ENCODE measurements around the gene RAB7A.
"Not testable (repeated sequence)": the region's sequence is repeated elsewhere in the genome, so short reads cannot be mapped to it uniquely, and the experiment has no call there.

The RAB7A gene

DNA sequence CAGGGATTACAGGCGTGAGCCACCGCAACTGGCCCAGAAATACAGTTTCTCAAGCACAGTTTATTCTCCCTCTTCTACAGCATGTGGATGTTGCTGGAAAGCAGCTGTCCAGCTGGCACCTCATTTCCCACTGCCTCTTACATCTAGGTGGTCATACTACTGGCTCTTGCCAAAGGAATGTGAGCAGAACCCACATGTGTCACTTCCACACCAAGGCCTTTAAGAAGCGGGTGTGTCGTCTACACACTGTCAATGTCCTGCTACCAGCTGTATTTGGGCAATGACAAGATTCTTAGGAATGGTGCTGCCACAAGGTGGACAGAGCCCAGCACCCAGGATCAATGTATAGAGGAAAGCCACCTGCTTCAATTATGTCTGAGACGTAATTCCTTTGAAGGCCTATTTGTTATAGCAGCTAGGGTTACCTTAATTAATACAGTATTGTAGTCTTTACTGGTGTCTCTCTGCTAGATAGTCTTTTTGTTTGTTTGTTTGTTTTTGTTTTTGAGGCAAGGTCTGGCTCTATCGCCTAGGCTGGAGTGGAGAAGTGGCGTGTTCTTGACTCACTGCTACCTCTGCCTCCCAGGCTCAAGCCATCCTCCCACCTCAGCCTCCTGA lies 15.1 kb upstream of the RAB7A start:
- in situ Hi-C loops (cut with HindIII; ENCODE audit: low sequenced_read_pairs): no loop called here

DNA sequence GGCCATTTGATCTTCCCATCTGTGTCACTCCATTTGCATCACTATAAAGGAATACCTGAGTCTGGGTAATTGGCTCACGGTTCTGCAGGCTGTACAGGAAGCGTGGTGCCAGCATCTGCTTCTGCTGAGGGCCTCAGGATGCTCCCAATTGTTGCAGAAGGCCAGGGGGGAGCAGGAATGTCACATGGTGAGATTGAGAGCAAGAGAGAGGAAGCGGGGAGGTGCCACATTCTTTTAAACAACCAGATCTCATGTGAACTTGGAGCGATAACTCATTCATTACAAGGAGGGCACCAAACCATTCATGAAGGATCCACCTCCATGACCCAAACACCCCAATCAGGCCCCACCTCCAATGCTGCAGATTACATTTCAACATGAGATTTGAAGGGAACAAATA lies 13.1 kb upstream of the RAB7A start:
- in situ Hi-C loops (cut with HindIII; ENCODE audit: low sequenced_read_pairs): no loop called here

DNA sequence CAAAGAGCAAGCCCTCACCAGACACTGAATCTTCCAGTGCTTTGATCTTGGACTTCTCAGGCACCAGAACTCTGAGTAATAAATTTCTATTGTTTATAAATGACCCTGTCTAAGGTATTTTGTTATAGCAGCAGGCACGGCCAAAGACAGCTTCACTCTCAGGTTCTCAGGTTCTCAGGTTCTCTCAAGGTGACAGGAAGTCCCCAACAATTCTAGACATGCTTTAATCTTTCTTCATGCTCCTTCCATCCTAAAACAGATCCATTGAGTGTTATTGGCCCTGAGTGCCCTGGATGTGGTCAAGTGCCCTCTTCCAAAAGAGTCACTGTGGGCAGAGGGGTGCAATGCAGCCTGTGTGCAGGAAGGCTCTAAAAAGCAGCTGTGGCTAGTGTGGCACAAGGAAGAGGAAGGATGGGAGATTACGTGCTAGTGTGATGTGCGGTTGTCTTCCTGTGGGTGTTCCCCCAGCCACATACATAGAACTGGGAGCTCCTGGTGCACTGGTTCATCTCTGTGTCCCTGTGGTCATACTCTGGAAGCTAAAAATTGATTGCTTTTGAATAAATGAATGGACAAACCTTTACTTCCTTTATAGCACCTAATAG lies 11.0 kb upstream of the RAB7A start:
- in situ Hi-C loops (cut with HindIII; ENCODE audit: low sequenced_read_pairs): no loop called here

DNA sequence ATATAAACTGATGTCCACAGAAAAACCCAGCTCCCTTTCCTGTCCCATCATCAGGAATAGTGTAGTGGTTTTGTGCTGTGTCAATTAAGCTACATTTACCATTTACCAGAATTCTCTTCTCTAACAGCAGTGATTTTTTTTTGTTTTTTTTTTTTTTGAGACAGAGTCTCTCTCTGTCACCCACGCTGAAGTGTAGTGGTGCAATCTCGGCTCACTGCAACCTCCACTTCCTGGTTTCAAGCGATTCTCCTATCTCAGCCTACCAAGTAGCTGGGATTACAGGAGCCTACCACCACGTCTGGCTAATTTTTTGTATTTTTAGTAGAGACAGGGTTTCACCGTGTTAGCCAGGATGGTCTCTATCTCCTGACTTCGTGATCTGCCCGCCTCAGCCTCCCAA lies 7.1 kb upstream of the RAB7A start:
- in situ Hi-C loops (cut with HindIII; ENCODE audit: low sequenced_read_pairs): not testable (repeated sequence)

DNA sequence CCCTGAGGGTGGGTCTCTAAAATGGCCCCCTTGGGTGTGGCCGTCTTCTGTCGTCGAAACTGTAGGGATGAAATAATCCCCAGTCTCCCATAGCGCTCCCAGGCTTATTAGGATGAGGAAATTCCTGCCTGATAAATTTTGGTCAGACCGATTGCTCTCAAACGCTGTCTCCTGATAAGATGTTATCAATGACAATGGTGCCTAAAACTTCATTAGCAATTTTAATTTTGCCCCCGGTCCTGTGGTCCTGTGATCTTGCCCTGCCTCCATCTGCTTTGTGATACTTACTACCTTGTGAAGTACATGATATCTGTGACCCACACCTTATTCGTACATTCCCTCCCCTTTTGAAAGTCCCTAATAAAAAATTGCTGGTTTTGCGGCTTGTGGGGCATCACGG lies 5.1 kb upstream of the RAB7A start:
- in situ Hi-C loops (cut with HindIII; ENCODE audit: low sequenced_read_pairs): no loop called here

DNA sequence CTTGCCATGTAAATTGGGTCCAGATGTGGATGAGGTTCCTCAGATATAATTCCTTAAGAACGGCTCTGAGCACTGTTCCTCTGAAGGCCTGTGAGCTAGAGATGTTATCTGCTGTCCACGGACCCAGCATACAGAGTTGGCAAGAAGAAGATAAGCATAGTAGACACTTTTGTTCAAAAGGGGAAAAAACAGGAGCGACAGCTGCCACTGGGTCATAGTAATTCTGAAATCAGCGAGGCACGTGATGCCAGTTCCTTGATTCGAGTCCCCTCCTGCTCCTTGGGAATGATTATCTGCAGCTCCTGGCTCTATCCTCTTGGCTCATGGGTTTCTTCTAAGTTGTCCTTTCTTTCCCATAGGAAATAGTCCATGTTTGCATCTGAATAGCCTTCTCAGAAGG lies 2.5 kb upstream of the RAB7A start:
- in situ Hi-C loops (cut with HindIII; ENCODE audit: low sequenced_read_pairs): no loop called here

DNA sequence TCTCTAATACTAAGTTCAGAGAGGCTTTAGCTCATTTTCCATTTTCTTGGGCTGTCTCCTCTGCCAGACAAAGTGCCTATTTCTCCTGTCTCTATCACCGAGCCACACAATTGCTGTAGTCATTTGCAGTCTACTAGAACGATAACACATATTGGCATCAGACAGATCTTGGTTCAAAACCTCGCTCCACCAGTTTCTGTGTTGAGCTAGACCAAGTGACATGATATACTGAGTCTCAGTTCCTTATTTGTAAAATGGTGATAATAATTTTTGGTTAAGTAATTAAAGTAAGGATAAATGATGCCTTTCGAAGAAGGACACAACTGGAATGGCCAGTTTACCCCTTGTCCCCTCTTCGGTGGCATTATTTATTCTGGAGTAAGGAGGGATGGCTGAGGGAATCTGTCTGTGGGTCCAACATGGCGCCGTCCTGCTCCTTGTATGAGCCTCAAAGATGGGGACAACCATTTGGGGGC lies 398 bp upstream of the RAB7A start:
- in situ Hi-C loops (cut with HindIII; ENCODE audit: low sequenced_read_pairs): no loop called here

DNA sequence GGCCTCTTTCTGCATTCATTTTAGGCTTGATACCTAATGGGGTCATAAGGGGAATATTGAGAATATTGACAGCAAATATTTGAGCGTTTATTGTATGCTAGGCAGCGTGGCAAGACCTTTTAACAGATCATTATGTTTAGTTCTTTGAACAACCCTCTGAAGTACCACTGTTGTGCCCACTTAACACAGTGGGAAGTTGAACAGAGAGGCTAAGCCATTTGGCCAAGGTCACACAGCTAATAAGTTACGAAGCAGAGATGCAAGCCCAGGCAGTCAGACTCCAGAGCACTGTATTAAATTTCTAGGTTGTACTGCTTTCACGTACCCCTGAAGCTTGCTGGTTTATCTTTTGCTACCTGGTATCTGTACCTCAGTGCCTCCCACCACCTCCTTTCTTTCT lies 1.1 kb downstream of the RAB7A start:
- in situ Hi-C loops (cut with HindIII; ENCODE audit: low sequenced_read_pairs): no loop called here

DNA sequence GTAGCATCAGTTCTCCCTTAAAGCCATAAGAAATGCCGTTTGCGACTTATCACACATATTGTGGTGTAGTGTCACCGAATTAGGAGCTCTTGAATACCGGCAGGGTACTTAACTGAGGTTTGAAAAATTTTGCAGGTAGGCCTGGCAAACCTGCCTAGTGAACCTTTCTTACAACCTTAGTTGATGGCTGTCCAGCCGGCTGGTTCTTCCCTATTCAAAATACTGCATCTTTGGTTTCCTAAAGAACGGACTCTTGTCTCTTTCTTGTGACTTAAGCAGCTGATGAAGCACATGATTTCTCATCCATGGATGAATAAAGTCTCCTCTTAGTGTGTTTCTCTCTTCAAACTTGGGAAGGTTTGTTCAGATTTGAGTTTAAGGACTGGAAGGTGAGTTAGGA lies 1.5 kb downstream of the RAB7A start:
- in situ Hi-C loops (cut with HindIII; ENCODE audit: low sequenced_read_pairs): no loop called here

DNA sequence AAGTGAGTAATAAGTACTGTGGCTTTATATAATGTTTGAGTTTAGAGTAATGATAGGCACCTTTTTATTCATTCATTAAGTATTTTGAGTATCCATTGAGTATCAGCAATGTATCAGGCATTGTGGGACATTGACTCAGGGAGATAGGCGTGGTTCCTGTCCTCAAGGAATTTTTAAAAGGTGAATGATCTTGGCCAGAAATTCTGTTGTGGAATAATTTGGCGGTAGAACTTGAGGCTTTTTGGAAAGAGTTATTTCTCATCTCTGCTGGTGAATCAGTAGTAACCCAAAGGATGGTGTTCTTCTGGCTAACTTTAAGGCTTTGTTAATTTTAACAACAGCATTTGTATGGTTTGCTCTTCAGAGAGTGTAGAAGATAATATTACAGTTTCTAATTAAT lies 2.0 kb downstream of the RAB7A start:
- in situ Hi-C loops (cut with HindIII; ENCODE audit: low sequenced_read_pairs): no loop called here

DNA sequence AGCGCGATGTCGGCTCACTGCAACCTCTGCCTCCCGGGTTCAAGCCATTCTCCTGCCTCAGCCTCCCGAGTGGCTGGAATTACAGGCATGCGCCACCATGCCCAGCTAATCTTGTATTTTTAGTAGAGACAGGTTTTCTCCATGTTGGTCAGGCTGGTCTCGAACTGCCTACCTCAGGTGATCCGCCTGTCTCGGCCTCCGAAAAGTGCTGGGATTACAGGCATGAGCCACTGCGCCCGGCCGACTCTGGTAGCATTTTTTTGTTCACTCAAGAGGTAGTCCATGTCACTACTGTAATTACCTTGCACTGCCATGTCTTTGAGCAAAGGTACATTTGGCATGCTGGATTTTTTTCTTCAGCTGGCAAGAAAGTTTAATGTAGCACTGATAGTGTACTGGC lies 2.5 kb downstream of the RAB7A start:
- in situ Hi-C loops (cut with HindIII; ENCODE audit: low sequenced_read_pairs): not testable (repeated sequence)

DNA sequence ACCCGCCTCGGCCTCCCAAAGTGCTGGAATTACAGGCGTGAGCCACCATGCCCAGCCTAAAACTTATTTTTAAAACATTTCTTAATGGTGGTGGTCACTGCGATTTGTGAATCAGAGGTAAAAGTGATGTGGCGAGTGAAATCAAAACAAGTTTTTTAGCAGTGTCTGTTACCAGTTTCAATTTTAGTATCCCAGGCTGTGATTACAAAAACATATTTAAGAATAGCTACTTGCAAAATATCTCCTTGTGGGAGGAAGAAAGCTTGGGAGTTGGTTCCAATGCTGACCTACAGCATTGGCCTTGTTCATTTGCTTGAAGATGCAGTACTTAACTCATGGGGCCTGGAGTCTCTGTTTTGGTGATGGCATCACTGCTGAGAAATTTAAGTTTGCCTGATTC lies 4.5 kb downstream of the RAB7A start:
- in situ Hi-C loops (cut with HindIII; ENCODE audit: low sequenced_read_pairs): no loop called here

DNA sequence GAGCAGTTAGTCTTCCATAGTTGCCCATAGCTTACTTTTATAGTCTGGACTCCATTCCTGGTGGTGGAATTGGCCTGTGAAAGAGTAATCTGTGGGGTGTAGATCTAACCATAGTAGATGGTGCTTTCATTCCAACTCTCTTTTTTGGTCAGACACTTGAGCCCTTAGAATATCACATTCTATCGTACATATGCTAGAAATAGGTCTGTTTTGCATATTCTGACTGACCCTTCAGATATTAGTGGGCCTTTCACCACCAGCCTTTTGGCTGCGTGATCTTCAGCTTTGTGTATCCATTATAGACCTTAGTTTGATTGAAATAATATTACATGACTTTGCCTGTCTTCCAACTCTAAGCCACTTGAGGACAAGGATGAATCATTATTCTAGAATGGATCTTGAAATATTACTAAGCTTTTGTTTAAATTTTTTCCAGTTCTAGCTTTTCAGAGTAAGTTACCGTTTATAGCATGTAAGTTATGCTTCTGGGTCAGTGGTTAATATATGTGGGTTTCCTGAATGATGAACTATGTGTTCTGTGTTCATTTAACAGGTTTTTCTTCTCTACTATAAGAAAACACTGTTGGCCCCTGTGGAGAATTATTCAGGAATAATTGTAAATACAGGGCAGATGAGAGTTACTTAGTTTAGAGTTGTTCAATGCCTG lies 8.7 kb downstream of the RAB7A start:
- in situ Hi-C loops (cut with HindIII; ENCODE audit: low sequenced_read_pairs): no loop called here

DNA sequence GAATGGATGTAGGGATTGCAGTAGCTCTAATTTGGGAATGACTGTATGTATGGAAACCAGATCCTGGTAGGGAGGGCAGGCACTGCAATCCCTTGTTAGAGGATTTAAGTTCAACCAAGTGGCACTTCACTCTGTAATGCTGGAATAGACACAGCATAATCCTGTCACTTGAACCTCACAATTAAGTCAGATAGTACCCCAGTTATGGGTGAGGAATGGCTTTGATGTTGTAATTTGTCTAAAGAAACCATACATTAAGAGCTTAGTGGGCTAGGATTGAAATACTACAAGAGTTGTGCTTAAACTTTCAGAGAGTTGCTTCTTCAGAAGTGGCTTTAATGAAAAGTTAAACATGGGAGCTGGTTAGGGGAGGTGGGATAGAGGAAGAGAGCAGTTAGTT lies 9.3 kb downstream of the RAB7A start:
- in situ Hi-C loops (cut with HindIII; ENCODE audit: low sequenced_read_pairs): no loop called here

DNA sequence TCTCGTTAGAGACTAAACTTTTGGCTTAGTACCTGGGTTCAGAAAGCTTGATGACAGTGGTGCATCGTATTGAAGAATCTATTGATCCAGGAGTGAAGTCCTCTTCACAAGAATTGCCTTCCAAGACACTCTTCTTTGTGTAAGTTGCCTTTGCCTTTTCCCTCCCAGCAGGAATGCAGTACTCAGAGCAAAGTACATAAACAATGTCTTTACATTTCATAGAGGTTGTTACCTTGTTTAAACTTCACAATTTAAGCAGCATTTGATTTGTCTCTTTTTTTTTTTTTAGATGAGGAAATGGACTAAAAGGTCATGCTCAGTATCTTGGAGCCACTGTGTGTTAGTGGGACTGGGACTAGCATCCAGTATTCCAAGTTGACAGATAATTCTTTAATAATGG lies 9.9 kb downstream of the RAB7A start:
- in situ Hi-C loops (cut with HindIII; ENCODE audit: low sequenced_read_pairs): no loop called here

DNA sequence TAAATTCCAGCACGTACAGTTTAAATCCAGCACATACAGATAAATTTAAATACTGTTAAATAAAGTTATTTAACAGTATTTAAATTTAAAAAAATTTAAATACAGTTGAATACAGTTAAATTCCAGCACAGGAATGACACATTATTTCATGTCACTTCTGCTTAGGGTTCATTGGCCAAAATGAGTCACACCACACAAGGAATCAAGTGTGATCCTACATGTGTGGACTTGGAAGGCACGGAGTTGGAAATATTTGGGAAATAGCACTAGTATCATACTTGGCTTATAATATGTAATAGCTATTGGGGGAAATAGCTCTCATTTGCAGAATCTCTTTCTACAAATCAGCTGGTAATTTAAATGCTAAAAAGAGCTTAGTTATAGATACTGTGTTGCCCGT lies 10.6 kb downstream of the RAB7A start:
- in situ Hi-C loops (cut with HindIII; ENCODE audit: low sequenced_read_pairs): no loop called here

DNA sequence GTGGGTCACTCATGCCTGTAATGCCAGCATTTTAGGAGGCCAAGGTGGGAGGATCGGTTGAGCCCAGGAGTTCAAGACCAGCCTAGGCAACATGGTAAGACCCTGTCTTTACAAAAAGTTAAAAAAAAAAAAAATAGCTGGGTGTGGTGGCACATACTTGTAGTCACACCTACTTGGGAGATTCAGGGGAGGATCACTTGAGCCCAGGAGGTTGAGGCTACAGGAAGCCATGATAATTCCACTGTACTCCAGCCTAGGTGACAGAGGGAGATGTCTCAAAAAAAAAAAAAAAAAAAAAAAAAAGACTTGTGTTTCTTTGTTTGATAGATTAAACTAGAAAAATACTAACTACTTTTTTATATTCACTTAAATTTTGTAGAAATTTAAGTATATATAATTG lies 14.6 kb downstream of the RAB7A start:
- in situ Hi-C loops (cut with HindIII; ENCODE audit: low sequenced_read_pairs): no loop called here

DNA sequence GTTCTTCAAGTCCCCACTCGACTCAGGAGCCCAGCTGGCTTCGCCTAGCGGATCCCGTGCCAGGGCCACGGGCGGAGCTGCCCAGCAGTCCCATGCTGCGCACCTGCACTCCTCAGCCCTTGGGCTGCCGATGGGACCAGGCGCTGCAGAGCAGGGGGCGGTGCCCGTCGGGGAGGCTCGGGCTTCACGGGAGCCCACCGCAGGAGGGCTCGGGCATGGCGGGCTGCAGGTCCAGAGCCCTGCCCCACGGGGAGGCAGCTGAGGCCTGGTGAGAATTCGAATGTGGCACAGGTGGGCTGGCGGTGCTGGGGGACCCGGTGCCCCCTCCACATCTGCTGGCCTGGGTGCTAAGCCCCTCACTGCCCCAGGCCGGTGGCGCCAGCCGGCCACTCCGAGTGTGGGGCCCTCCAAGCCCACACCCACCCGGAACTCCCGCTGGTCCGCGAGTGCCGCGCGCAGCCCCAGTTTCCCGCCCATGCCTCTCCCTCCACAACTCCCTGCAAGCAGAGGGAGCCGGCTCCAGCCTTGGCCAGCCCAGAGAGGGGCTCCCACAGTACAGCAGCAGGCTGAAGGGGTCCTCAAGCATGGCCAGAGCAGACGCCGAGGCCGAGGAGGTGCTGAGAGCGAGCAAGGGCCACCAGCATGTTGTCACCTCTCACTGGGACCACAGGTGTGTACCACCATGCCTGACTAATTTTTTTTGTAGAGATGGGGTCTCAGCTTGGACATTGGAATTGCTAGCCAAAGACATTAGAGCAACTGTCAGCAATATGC lies 17.0 kb downstream of the RAB7A start:
- in situ Hi-C loops (cut with HindIII; ENCODE audit: low sequenced_read_pairs): no loop called here

DNA sequence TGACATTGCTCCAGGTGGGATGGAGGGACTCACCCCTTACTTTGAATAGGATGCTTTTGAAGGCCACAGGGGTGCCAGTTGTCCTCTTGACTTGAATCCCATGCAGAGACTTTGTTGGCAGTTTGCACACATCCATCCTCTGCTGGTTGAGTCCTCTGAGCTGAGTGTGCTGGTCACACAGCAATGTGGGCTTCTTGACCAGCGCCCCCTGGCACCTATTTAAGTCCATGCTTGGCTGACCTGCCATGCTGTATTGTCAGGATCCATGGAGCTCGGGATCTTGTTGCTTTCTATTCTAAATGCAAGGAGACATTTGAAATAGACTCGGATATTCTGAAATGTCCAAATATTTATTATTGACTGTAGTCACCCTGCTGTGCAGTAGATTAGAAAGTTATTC lies 19.8 kb downstream of the RAB7A start:
- in situ Hi-C loops (cut with HindIII; ENCODE audit: low sequenced_read_pairs): no loop called here

DNA sequence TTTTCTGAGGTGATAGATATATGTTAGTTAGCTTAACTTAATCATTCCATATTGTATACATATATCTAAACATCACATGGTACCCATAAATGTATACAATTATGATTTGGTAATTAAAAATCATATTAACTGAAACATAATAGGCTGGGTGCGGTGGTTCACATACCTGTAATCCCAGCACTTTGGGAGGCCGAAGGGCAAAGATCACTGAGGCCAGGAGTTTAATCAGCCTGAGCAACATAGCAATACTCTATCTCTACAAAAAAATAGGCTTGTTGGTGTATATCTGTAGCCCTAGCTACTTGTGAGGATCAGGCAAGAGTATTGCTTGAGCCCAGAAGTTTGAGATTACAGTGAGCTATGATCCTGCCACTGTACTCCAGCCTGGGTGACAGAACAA lies 20.9 kb downstream of the RAB7A start:
- in situ Hi-C loops (cut with HindIII; ENCODE audit: low sequenced_read_pairs): no loop called here

DNA sequence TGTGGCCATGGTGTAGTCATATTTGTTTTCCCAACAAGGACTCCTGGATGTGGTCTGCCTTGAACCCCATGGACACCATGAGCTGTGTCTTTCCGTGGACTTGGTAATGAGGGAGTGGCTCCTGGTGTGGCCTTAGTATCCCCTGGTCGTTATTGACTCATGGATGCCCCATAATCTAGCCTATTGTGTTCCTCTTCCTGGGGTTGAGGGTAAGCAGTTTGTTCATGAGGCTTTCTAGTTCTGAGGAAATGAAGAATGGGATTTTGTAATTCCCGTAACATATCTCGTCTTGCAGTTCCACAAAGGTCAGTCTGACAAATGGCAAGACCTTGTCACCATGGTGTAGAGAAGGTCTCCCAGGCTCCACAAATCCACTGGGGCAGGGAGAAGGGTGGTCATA lies 22.6 kb downstream of the RAB7A start:
- in situ Hi-C loops (cut with HindIII; ENCODE audit: low sequenced_read_pairs): no loop called here

DNA sequence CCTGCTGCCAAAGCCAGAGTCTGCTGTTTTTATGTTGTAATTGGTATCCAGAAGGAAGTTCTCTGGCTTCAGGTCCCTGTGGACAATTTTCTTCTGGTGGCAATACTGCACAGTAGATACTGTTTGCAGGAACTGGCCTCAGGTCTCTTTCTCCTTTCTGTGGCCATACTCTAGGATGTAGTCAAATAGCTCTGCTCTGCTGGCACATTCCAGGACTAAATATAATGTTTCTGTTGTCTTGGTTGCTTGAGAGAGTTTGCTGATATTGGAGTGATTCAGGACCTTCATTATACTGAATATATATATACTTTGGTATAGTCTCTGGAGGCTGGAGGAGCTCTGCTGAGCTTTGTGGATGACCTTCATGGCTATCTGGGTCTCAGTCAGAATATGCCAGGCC lies 23.1 kb downstream of the RAB7A start:
- in situ Hi-C loops (cut with HindIII; ENCODE audit: low sequenced_read_pairs): no loop called here
